K562 (cell line): Measurements from ENCODE around the gene B4GALNT4. TPM values are rescaled to one million over a fixed set of nuclear protein-coding genes. Genes with fewer than 3 reads are reported as not detected.

Source experiments
- CXXC5 ChIP-seq: fragments of 250-450 bp; sonication (Bioruptor Pico); IDR thresholded peaks from 2 replicates; pipeline ENCODE4 v1.8.0; 2022; ENCODE audit warnings: inconsistent platforms, mild to moderate bottlenecking, moderate library complexity
- HDAC1 ChIP-seq, 2 experiments: fragments of 450-650 bp; IDR thresholded peaks; 2 replicates each; pipeline ENCODE4 v1.6.1; 2016 to 2017; ENCODE audit warnings: inconsistent platforms in 1 of 2, mild to moderate bottlenecking in 1 of 2, moderate library complexity in 1 of 2
- ILF3 ChIP-seq: fragments of 450-650 bp; IDR thresholded peaks from 2 replicates; pipeline ENCODE4 v1.6.1; 2018; ENCODE audit warnings: antibody characterized with exemption, mild to moderate bottlenecking, moderate library complexity, borderline replicate concordance
- LARP7 ChIP-seq: fragments of 450-650 bp; IDR thresholded peaks from 2 replicates; pipeline ENCODE4 v1.6.1; 2016
- PCBP2 ChIP-seq: fragments of 200-400 bp; formaldehyde crosslinking; IDR thresholded peaks from 2 replicates; pipeline ENCODE4 v1.6.1; 2018; ENCODE audit warnings: low read length, low read depth, mild to moderate bottlenecking, moderate library complexity; ENCODE audit not compliant: poor library complexity, severe bottlenecking
- RBM22 ChIP-seq: fragments of 200-400 bp; formaldehyde crosslinking; IDR thresholded peaks from 2 replicates; pipeline ENCODE4 v1.6.1; 2018; ENCODE audit warnings: low read length, low read depth; ENCODE audit not compliant: poor library complexity, severe bottlenecking
- SIX5 ChIP-seq, 2 experiments: IDR thresholded peaks; 2 replicates each; pipeline ENCODE4 v1.6.1; 2011; ENCODE audit warnings: low read length in 2 of 2, borderline replicate concordance in 1 of 2, low read depth in 1 of 2, mild to moderate bottlenecking in 1 of 2, moderate library complexity in 1 of 2; ENCODE audit not compliant: insufficient read depth in 1 of 2
- SMARCA5 ChIP-seq: fragments of 450-650 bp; IDR thresholded peaks from 2 replicates; pipeline ENCODE4 v1.6.1; 2016
- ZFP30 ChIP-seq: fragments of 250-450 bp; sonication (Bioruptor Pico); IDR thresholded peaks from 2 replicates; pipeline ENCODE4 v1.8.0; 2022; ENCODE audit warnings: moderate library complexity, mild to moderate bottlenecking, inconsistent platforms, borderline replicate concordance
- ZNF274 ChIP-seq: IDR thresholded peaks from 2 replicates; pipeline ENCODE4 v1.6.1; 2011; ENCODE audit warnings: low read depth, mild to moderate bottlenecking, low read length, moderate library complexity, borderline replicate concordance
- ZNF347 ChIP-seq: fragments of 450-650 bp; formaldehyde crosslinking; IDR thresholded peaks from 2 replicates; pipeline ENCODE4 v1.4.0; 2020; ENCODE audit warnings: low read depth, mild to moderate bottlenecking, moderate library complexity
- ZNF589 ChIP-seq: fragments of 200-800 bp; sonication (Bioruptor generic); IDR thresholded peaks from 2 replicates; pipeline ENCODE4 v1.6.1; 2016; ENCODE audit warnings: low read depth, missing genetic modification characterization, missing compliant biosample characterization
- polyA plus RNA-seq, 8 experiments: library from polyadenylated mRNA; depleted of rRNA in 4 of 8; stranded (reverse) in 5 of 8; unstranded in 3 of 8; fragments of >200 nt; fragmentation: Nextera tagmentation in 2 of 8; fragmentation: Illumina TruSeq in 1 of 8; extraction: Ambion mirVana in 2 of 8; extraction: Trizol in 1 of 8; gene quantifications; 2 replicates each; pipeline versions ENCODE4 v1.2.1 to v1.2.3, GENCODE V29; 2011 to 2014; ENCODE audit warnings: inconsistent platforms in 1 of 8, missing spikeins in 1 of 8
- total RNA-seq, 7 experiments: library from RNA; depleted of rRNA in 6 of 7; stranded (reverse); fragments of >200 nt in 6 of 7; fragmentation: Illumina TruSeq in 2 of 7; extraction: Trizol in 2 of 7; gene quantifications; 2 replicates each; pipeline versions ENCODE4 v1.2.1 to v1.2.3, GENCODE V29; 2011 to 2021; ENCODE audit warnings: low replicate concordance in 1 of 7
- TF ChIP-seq, protein P1 (sequence below): sonication (generic); formaldehyde crosslinking; IDR thresholded peaks from 2 replicates; pipeline ENCODE4 v1.8.0; 2023; ENCODE audit warnings: mild to moderate bottlenecking, missing genetic modification reagents
- TF ChIP-seq, protein P2 (sequence below): fragments of 450-650 bp; IDR thresholded peaks from 2 replicates; pipeline ENCODE4 v1.6.1; 2016; ENCODE audit warnings: low read depth
- TF ChIP-seq, protein P3 (sequence below): fragments of 450-650 bp; IDR thresholded peaks from 2 replicates; pipeline ENCODE4 v1.6.1; 2017; ENCODE audit warnings: antibody characterized with exemption

B4GALNT4 gene
- total and polyA plus RNA-seq, 9 of the 15 experiments (the other 6 are each of a cell fraction or from before 2014, with no cell fraction given) = 0.20 to 37.1 (median 10.8) TPM; not detected in 1

DNA sequence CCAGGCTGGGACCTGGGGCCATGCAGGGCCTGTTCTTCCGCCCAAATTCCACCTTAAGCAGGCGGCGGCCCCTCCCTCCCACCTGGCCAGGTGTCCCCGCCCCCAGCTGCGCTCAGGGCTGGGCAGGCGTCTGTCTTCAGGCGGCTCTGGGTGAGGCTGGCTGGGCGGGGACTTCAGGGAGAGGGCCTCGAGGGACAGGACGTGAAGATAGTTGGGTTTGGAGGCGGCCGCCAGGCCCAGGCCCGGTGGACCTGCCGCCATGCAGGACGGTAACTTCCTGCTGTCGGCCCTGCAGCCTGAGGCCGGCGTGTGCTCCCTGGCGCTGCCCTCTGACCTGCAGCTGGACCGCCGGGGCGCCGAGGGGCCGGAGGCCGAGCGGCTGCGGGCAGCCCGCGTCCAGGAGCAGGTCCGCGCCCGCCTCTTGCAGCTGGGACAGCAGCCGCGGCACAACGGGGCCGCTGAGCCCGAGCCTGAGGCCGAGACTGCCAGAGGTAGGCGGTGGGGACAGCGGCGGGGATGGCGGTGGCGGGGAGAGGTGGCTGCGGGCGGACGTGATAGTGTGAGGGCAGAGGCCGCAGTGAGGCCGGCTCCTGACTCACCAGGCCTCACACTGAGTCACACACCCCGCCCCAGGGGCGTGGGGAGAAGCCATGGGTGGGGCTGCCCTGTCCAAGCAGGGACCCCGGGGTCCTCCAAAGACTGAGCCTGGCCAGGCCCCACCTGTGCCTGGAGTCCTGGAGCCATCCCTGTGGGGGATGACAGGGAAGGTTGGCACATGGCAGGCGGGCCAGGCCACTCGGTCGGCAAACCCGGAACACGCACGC is 24.9 kb downstream of the B4GALNT4 start, which contains the start of gene PKP3 (continued):
- TF ChIP-seq, protein P1, sequence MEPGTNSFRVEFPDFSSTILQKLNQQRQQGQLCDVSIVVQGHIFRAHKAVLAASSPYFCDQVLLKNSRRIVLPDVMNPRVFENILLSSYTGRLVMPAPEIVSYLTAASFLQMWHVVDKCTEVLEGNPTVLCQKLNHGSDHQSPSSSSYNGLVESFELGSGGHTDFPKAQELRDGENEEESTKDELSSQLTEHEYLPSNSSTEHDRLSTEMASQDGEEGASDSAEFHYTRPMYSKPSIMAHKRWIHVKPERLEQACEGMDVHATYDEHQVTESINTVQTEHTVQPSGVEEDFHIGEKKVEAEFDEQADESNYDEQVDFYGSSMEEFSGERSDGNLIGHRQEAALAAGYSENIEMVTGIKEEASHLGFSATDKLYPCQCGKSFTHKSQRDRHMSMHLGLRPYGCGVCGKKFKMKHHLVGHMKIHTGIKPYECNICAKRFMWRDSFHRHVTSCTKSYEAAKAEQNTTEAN (CRISPR knock-in tag) = peak; percentile 59; the same call in 1 of the 2 replicates
- TF ChIP-seq PCBP2 (no peak), HDAC1 (IDR thresholded peaks at IDR 0.05) (peak in 1 of 2 experiments; percentile 48; a peak in 2 of 4 replicates), CXXC5 (CRISPR knock-in tag) (no peak; the same call in none of the 2 replicates), ZFP30 (CRISPR knock-in tag) (no peak), ILF3 (no peak; the same call in 1 of the 2 replicates), LARP7 (no peak), SMARCA5 (no peak), ZNF274 (no peak), ZNF589 (peak; percentile 82; the same call in 1 of the 2 replicates), SIX5 (IDR thresholded peaks at IDR 0.05; ENCODE audit: borderline replicate concordance in 1 of 2, insufficient read depth in 1 of 2, low read depth in 1 of 2, low read length in 2 of 2) (no peak), RBM22 (peak; percentile 26), ZNF347 (CRISPR knock-in tag) (no peak)
- TF ChIP-seq, protein P2, sequence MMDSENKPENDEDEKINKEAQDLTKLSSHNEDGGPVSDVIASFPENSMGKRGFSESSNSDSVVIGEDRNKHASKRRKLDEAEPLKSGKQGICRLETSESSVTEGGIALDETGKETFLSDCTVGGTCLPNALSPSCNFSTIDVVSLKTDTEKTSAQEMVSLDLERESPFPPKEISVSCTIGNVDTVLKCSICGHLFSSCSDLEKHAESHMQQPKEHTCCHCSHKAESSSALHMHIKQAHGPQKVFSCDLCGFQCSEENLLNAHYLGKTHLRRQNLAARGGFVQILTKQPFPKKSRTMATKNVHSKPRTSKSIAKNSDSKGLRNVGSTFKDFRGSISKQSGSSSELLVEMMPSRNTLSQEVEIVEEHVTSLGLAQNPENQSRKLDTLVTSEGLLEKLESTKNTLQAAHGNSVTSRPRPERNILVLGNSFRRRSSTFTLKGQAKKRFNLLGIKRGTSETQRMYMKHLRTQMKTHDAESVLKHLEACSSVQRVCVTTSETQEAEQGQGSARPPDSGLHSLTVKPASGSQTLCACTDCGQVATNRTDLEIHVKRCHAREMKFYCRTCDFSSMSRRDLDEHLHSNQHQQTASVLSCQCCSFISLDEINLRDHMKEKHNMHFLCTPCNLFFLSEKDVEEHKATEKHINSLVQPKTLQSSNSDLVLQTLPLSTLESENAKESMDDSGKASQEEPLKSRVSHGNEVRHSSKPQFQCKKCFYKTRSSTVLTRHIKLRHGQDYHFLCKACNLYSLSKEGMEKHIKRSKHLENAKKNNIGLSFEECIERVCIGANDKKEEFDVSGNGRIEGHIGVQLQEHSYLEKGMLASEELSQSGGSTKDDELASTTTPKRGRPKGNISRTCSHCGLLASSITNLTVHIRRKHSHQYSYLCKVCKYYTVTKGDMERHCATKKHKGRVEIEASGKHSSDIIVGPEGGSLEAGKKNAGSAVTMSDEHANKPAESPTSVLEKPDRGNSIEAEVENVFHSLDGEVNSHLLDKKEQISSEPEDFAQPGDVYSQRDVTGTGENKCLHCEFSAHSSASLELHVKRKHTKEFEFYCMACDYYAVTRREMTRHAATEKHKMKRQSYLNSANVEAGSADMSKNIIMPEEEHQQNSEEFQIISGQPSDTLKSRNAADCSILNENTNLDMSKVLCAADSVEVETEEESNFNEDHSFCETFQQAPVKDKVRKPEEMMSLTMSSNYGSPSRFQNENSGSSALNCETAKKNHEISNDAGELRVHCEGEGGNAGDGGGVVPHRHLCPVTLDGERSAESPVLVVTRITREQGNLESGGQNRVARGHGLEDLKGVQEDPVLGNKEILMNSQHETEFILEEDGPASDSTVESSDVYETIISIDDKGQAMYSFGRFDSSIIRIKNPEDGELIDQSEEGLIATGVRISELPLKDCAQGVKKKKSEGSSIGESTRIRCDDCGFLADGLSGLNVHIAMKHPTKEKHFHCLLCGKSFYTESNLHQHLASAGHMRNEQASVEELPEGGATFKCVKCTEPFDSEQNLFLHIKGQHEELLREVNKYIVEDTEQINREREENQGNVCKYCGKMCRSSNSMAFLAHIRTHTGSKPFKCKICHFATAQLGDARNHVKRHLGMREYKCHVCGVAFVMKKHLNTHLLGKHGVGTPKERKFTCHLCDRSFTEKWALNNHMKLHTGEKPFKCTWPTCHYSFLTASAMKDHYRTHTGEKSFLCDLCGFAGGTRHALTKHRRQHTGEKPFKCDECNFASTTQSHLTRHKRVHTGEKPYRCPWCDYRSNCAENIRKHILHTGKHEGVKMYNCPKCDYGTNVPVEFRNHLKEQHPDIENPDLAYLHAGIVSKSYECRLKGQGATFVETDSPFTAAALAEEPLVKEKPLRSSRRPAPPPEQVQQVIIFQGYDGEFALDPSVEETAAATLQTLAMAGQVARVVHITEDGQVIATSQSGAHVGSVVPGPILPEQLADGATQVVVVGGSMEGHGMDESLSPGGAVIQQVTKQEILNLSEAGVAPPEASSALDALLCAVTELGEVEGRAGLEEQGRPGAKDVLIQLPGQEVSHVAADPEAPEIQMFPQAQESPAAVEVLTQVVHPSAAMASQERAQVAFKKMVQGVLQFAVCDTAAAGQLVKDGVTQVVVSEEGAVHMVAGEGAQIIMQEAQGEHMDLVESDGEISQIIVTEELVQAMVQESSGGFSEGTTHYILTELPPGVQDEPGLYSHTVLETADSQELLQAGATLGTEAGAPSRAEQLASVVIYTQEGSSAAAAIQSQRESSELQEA = no peak
- TF ChIP-seq, protein P3, sequence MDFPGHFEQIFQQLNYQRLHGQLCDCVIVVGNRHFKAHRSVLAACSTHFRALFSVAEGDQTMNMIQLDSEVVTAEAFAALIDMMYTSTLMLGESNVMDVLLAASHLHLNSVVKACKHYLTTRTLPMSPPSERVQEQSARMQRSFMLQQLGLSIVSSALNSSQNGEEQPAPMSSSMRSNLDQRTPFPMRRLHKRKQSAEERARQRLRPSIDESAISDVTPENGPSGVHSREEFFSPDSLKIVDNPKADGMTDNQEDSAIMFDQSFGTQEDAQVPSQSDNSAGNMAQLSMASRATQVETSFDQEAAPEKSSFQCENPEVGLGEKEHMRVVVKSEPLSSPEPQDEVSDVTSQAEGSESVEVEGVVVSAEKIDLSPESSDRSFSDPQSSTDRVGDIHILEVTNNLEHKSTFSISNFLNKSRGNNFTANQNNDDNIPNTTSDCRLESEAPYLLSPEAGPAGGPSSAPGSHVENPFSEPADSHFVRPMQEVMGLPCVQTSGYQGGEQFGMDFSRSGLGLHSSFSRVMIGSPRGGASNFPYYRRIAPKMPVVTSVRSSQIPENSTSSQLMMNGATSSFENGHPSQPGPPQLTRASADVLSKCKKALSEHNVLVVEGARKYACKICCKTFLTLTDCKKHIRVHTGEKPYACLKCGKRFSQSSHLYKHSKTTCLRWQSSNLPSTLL = no peak
